Gastroesophageal sphincter (tissue), 4 donors: ENCODE data around the gene RIPOR3. TPM values are rescaled to one million over a fixed set of nuclear protein-coding genes. Genes with fewer than 3 reads are reported as not detected.
A peak's percentile ranks its signal among the peaks of the same experiment; 100 is the strongest.
"Not testable (repeated sequence)": the region's sequence is repeated elsewhere in the genome, so short reads cannot be mapped to it uniquely, and the experiment has no call there.

Source experiments
- ATAC-seq: fragments of 150-250 bp; one replicate; pipeline ENCODE4 v1.9.1; 2016; ENCODE audit warnings: mild to moderate bottlenecking, moderate library complexity
- H3K27ac ChIP-seq, 4 donors: fragments of 200-600 bp; sonication (generic) in 3 of 4; 1 replicate in 3 of 4; 2 replicates in 1 of 4; pipeline ENCODE4 v1.5.1; 2016 to 2019
- H3K27me3 ChIP-seq: fragments of 200-600 bp; sonication (generic); one replicate; pipeline ENCODE4 v1.5.1; 2019
- H3K36me3 ChIP-seq, 2 donors: fragments of 200-600 bp; sonication (generic); one replicate each; pipeline ENCODE4 v1.5.1; 2019; ENCODE audit warnings: control low read depth in 1 of 2
- H3K4me1 ChIP-seq, 3 donors: fragments of 200-600 bp; sonication (generic); 1 replicate in 2 of 3; 2 replicates in 1 of 3; pipeline ENCODE4 v1.5.1; 2016 to 2019; ENCODE audit warnings: control low read depth in 2 of 3
- H3K4me3 ChIP-seq, 2 donors: fragments of 200-600 bp; sonication (generic); one replicate each; pipeline ENCODE4 v1.5.1; 2019; ENCODE audit warnings: mild to moderate bottlenecking in 1 of 2, moderate library complexity in 1 of 2
- H3K9me3 ChIP-seq, 3 donors: fragments of 200-600 bp; sonication (generic); one replicate each; pipeline ENCODE4 v1.5.1; 2017 to 2019; ENCODE audit warnings: control low read depth in 2 of 3
- EP300 ChIP-seq: sonication (generic); formaldehyde crosslinking; IDR thresholded peaks from one replicate; pipeline ENCODE4 v1.6.1; 2017; ENCODE audit warnings: antibody characterized with exemption, mild to moderate bottlenecking
- POLR2A ChIP-seq, 2 donors: fragments of 450-650 bp; IDR thresholded peaks; one replicate each; pipeline ENCODE4 v1.6.1; 2017; ENCODE audit warnings: antibody characterized with exemption in 2 of 2, mild to moderate bottlenecking in 2 of 2, moderate library complexity in 1 of 2
- POLR2AphosphoS5 ChIP-seq: sonication (generic); formaldehyde crosslinking; IDR thresholded peaks from one replicate; pipeline ENCODE4 v1.6.1; 2017; ENCODE audit warnings: antibody characterized with exemption
- WGBS, 2 donors: methylation state at CpG; one replicate each; pipeline ENCODE4 v1.1.5; 2018; ENCODE audit warnings: low coverage in 1 of 2; 5-methylcytosine and 5-hydroxymethylcytosine counted together
- total RNA-seq, 4 donors: library from RNA; depleted of rRNA; stranded (reverse); fragments of >200 nt; gene quantifications; one replicate each; pipeline ENCODE4 v1.1.0, GENCODE V29; 2016
- TF ChIP-seq, protein P1 (sequence below), 4 experiments: fragments of 200-600 bp in 2 of 4; fragments of 450-650 bp in 2 of 4; sonication (generic) in 1 of 4; IDR thresholded peaks; one replicate each; pipeline ENCODE4 v1.5.1; 2017 to 2019; ENCODE audit warnings: antibody characterized with exemption in 4 of 4, mild to moderate bottlenecking in 2 of 4, moderate library complexity in 2 of 4

RIPOR3 gene
- total RNA-seq, 4 donors from 2014 or later, result 8.2 to 24.1 (median 12.9) TPM

DNA sequence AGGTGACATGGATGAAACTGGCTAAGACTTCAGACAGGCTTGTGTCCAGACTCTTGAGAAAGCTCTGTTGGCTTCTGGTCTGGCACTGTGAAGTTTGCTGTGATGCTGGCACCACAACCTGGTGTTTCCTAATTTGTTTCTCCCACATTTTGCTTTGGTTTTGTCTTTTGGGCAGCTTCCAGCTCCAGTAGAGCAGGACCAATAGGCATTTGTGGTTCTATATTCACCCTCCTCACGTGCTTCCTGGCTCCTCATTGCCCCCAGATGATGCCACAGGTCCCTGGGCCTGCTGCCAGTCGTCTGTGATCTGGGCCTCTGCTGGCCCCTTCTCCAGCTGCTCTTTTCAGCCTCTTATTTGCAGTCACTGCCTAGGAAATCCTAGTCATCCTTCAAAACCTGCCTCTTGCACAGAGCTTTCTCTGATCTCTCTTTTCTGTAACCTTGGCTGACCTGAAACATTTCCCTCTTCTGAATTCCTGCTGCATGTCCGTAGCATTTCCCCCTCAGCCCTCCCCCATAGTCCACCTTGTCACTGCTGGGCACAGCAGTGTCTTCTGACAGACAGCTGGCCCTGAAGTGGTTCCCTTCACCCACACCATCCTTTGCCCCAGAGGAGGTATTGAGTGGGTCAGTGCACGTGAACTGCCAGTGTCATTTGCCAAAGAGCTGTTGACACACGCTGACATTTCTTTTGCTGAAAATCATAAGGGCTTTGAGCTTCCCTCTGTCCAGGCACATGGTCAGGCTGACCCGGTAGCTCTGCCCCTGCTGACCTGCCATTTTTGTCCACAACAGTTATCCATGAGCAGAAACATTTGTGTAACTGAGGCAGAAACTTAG lies 118.2 kb downstream of the RIPOR3 start:
- Histone ChIP-seq H3K4me1 (peaks cover 3 to 72% (median 16%) of the 10 kb centered on the region in 3 donors), H3K4me3 (no peak overlapping the region), H3K27me3 (no peaks in the 10 kb centered on the region), H3K27ac (peak overlapping the region; percentile 1 to 68 (median 61)), H3K9me3 (no peaks in the 10 kb centered on the region), H3K36me3 (peaks cover 0 to 57% of the 10 kb centered on the region in 2 donors)
- TF ChIP-seq POLR2AphosphoS5 (peak; percentile 68), EP300 (no peak)
- peak; percentile 66 for ATAC-seq
- 18 to 30% methylated on average over 5 to 6 of the region's 6 CpGs for WGBS, 2 donors

DNA sequence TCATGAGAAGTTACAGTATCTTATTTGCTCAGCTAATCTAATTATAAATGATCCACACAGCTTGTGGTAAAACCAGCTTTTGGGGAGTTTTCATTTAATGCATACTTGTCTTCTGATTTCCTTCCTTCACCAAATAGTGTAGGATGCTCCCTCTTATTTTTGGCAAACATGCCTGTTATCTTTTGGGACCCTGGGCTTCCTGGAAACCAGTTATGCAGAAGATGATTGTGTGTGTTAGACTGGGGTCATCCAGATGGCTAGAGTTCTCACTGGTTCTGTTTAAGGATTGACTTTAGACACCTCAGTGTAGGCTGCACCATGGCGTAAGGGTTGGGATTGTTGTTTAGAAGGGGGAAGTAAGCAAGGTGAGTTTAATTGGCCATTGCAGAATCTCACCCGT lies 119.9 kb downstream of the RIPOR3 start:
- Histone ChIP-seq H3K4me3 (no peak overlapping the region), H3K27me3 (no peaks in the 10 kb centered on the region), H3K4me1 (peaks cover 3 to 64% (median 16%) of the 10 kb centered on the region in 3 donors), H3K27ac (peak overlapping the region in 1 of 4 donors; percentile 64), H3K9me3 (no peaks in the 10 kb centered on the region), H3K36me3 (peaks cover 0 to 48% of the 10 kb centered on the region in 2 donors)
- ATAC-seq, result no peak
- 100% methylated on average over 1 to 2 of the region's 2 CpGs for WGBS, 2 donors
- TF ChIP-seq EP300 (no peak), POLR2AphosphoS5 (no peak), POLR2A (IDR thresholded peaks at IDR 0.05) (no peak)
- TF ChIP-seq, protein P1, sequence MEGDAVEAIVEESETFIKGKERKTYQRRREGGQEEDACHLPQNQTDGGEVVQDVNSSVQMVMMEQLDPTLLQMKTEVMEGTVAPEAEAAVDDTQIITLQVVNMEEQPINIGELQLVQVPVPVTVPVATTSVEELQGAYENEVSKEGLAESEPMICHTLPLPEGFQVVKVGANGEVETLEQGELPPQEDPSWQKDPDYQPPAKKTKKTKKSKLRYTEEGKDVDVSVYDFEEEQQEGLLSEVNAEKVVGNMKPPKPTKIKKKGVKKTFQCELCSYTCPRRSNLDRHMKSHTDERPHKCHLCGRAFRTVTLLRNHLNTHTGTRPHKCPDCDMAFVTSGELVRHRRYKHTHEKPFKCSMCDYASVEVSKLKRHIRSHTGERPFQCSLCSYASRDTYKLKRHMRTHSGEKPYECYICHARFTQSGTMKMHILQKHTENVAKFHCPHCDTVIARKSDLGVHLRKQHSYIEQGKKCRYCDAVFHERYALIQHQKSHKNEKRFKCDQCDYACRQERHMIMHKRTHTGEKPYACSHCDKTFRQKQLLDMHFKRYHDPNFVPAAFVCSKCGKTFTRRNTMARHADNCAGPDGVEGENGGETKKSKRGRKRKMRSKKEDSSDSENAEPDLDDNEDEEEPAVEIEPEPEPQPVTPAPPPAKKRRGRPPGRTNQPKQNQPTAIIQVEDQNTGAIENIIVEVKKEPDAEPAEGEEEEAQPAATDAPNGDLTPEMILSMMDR (IDR thresholded peaks at IDR 0.05), result no peak

DNA sequence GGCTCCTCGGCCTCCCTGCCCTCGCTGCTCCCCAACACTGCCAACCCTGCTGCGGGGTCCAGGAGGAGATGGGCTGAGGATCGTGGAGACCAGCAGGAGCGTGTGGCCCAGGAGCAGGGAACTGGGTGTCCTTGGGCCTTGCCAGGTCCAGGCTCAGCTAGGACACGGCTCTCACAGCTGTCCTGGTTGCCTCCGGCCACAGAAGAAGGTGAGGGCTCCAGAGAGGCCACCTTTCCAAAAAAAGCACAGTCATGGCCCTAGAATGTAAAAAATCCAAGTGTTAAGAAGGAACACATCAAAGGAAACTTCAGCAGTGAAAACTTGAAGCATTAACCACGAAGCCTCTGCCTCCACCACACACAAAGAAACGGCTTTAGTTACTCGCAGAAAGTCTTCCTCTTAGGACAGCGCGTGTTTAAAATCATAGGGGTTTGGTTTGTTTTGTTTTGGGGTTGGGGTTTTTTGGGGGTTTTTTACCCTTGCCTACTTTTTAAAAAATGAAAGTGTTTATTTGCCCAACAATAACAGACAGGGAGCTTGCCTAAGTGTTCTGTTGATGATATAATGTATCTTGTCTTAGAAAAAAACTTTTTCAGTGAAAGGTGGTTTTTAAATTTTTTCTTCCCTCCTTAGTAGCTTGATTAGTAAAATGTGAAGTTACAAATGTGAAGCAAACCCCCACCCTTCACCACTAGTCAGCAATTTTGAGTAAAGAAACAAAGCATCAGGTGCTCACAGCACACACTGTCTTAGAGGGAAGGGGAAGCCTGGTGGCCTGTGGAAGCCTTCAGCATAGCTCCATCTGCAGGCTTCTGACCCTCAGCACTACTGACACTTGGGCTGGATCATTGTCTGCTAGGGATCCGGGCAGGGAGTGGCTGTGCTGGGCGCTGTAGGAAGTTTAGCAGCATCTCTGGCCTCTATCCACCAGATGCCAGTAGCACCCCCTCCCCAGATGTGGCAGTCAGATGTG lies 121.2 kb downstream of the RIPOR3 start:
- no peak for ATAC-seq
- TF ChIP-seq, protein P1 (IDR thresholded peaks at IDR 0.05), result peak in 1 of 4 experiments; percentile 27
- no peak for TF ChIP-seq POLR2A (IDR thresholded peaks at IDR 0.05)
- TF ChIP-seq POLR2AphosphoS5, result no peak
- no peak for TF ChIP-seq EP300
- Histone ChIP-seq H3K4me3 (no peak overlapping the region), H3K9me3 (no peaks in the 10 kb centered on the region), H3K27me3 (no peaks in the 10 kb centered on the region), H3K4me1 (peaks cover 3 to 64% (median 14%) of the 10 kb centered on the region in 3 donors), H3K36me3 (peaks cover 0 to 47% of the 10 kb centered on the region in 2 donors), H3K27ac (no peak overlapping the region)
- 83 to 84% methylated on average over 5 to 7 of the region's 14 CpGs for WGBS, 2 donors

DNA sequence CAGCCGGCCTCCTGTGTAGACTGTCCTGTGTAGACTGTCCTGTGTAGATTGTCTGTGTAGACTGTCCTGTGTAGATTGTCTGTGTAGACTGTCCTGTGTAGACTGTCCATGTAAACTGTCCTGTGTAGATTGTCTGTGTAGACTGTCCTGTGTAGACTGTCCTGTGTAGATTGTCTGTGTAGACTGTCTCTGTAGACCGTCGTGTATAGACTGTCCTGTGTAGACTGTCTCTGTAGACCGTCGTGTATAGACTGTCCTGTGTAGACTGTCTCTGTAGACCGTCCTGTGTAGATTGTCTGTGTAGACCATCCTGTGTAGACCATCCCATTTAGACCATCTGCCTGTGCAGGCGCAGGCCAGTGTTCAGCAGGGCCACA lies 121.9 kb downstream of the RIPOR3 start:
- Histone ChIP-seq H3K36me3 (peaks cover 0 to 47% of the 10 kb centered on the region in 2 donors), H3K4me1 (peaks cover 3 to 70% (median 18%) of the 10 kb centered on the region in 3 donors)
- not testable (repeated sequence) for H3K27ac ChIP-seq, H3K27me3 ChIP-seq, H3K9me3 ChIP-seq, ATAC-seq, H3K4me3 ChIP-seq
- WGBS, 2 donors, result 93% methylated on average over 5 of the region's 7 CpGs; no CpG with 5 or more reads in 1 of the 2 donors

DNA sequence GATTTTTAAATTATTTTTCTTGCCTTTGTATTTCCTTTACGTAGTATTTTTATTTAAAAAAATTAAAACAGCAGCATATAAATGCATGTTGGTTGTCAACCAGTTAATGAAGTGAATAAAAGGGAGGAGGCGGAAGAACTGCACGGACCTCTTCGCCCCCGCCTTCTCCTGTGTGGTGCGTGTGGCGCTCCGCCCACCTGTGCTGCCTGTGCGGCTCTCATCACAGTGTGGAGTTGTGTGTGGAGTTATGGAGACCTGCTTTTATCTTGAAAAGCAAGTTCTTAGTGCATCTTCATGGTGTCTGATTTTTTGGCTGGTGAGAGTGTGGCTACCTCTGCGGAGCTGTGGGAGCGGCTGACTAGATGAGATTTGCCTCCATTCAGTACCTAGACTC lies 122.8 kb downstream of the RIPOR3 start:
- no peak overlapping the region for H3K4me3 ChIP-seq
- H3K27ac ChIP-seq, result no peak overlapping the region
- ATAC-seq, result no peak
- H3K27me3 ChIP-seq, result no peaks in the 10 kb centered on the region
- WGBS, 2 donors, result 64 to 88% methylated on average over 2 to 8 of the region's 11 CpGs
- H3K4me1 ChIP-seq, result peaks cover 3 to 66% (median 18%) of the 10 kb centered on the region in 3 donors
- no peak for TF ChIP-seq POLR2AphosphoS5
- no peak for TF ChIP-seq POLR2A (IDR thresholded peaks at IDR 0.05)
- TF ChIP-seq, protein P1 (IDR thresholded peaks at IDR 0.05), result no peak
- no peak for TF ChIP-seq EP300
- H3K9me3 ChIP-seq, result no peaks in the 10 kb centered on the region
- H3K36me3 ChIP-seq, result peaks cover 0 to 39% of the 10 kb centered on the region in 2 donors
